ENCODE measurements around the gene PDIK1L.
A peak's percentile ranks its signal among the peaks of the same experiment; 100 is the strongest.

The PDIK1L gene

GRCh38 chr1:26111530-26112406 lies at the start of gene PDIK1L:
TSS of gene PDIK1L (plus strand) at chr1:26111824. CDS start at chr1:26114309, 2,485 bp downstream.
- TF ChIP-seq CTCF (IDR thresholded peaks at IDR 0.05; ENCODE audit: control insufficient read depth, extremely low read depth, insufficient read depth) = no peak
- DNase-seq (ENCODE audit: low read depth) = peak; percentile 74

DNA sequence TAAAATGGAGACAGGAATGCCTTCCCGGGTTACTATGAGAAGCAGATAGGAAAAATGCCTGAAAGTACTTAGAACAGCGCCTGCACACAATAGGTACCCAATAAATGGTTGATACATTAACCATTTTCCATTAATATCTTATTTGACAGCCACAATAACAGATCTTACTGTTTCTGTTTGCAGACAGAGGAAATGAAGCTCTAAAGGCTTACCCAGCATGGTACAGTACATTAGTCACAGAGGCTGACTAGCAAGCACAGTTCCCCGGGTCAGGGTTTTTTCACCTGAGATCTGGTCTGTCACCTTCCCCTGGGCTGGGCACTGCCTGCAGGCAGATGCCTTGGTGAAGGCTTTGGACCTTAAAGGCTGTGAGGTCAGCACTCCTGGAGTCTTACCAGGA lies 47.1 kb upstream of the PDIK1L start:
- TF ChIP-seq CTCF (IDR thresholded peaks at IDR 0.05; ENCODE audit: control insufficient read depth, extremely low read depth, insufficient read depth) = no peak
- DNase-seq (ENCODE audit: low read depth) = no peak
- H3K4me3 ChIP-seq (ENCODE audit: low read depth, low read length) = no peak overlapping the region

More at GRCh38 chr1:26111530-26112406, at the start of gene PDIK1L:
- H3K4me3 ChIP-seq (ENCODE audit: low read depth, low read length) = peak within 1 kb of the TSS; percentile 72

- no peak for DNase-seq (ENCODE audit: low read depth)
- H3K4me3 ChIP-seq (ENCODE audit: low read depth, low read length) = no peak overlapping the region
- TF ChIP-seq CTCF (IDR thresholded peaks at IDR 0.05; ENCODE audit: control insufficient read depth, extremely low read depth, insufficient read depth) = no peak
These were observed 45.5 kb upstream of the PDIK1L start for GRCh38 chr1:26066160-26066559.

DNA sequence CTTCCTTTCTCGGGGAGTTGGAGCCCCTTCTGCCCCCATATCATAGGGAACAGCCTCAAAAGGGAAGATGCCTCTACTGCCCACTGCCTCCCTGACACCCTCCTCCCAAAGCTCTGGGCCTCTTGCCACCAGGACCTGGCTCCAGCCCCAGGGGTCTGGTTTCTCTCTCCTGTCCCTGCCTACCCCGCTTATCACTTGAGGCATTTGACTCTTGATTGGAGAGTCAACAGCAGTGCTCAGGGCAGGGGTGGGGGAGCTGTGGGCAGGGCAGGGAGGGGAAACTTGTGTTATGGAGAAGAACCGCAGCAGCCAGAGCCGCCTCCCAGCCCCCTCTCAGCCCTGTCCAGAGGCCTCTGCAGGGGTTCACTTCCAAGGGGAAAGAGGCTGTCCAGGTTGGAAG lies 44.8 kb upstream of the PDIK1L start:
- no peak for DNase-seq (ENCODE audit: low read depth)
- no peak overlapping the region for H3K4me3 ChIP-seq (ENCODE audit: low read depth, low read length)
- no peak for TF ChIP-seq CTCF (IDR thresholded peaks at IDR 0.05; ENCODE audit: control insufficient read depth, extremely low read depth, insufficient read depth)

- TF ChIP-seq CTCF (IDR thresholded peaks at IDR 0.05; ENCODE audit: control insufficient read depth, extremely low read depth, insufficient read depth) = no peak
- DNase-seq (ENCODE audit: low read depth) = no peak
- H3K4me3 ChIP-seq (ENCODE audit: low read depth, low read length) = no peak within 1 kb of the TSS
These were observed 44.2 kb upstream of the PDIK1L start, which contains the start of gene TRIM63 for GRCh38 chr1:26067432-26067911. TSS of gene TRIM63 (minus strand) at chr1:26067630. CDS start at chr1:26067494, 136 bp downstream.

DNA sequence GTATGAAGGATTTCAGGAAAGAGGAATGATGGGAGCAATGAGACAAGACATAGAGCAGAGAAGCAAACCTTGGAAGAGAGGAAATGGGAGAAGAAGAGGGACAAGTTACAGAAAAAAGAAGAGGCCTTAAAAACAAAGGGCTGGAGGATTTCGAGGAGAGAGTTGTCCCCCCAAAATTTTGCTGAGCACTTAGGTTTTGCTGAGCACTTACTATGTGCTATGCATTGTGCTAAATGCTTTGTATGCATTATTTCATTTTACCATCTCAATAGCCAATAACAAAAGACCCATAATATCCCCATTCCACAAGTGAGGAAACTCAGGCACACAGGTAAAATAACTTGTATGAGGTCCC lies 41.7 kb upstream of the PDIK1L start:
- TF ChIP-seq CTCF (IDR thresholded peaks at IDR 0.05; ENCODE audit: control insufficient read depth, extremely low read depth, insufficient read depth) = no peak
- H3K4me3 ChIP-seq (ENCODE audit: low read depth, low read length) = no peak overlapping the region
- no peak for DNase-seq (ENCODE audit: low read depth)

Data from LNCaP clone FGC (cell line).